ENCODE results near the gene TEAD1. TPM values are rescaled to one million over a fixed set of nuclear protein-coding genes. Genes with fewer than 3 reads are reported as not detected.

TEAD1 gene
- total RNA-seq, 2 experiments from 2014 or later, result 0.11 TPM; not detected in 1

- TF ChIP-seq CTCF (IDR thresholded peaks at IDR 0.05), result no peak
- ChIA-PET POLR2A (no interaction called here), CTCF (no interaction called here)
- Mint-ChIP-seq H3K4me1 (ENCODE audit: low read depth) (peaks cover 16% of the 10 kb centered on the region), H3K9me3 (no peaks in the 10 kb centered on the region), H3K36me3 (ENCODE audit: low read depth) (no peaks in the 10 kb centered on the region), H3K27ac (no peak overlapping the region), H3K27me3 (peaks cover 41% of the 10 kb centered on the region), H3K4me3 (no peak overlapping the region)
- no peak for ATAC-seq (ENCODE audit: poor library complexity)
- Histone ChIP-seq H3K27ac (ENCODE audit: low read depth in 1 of 2, low read length in 2 of 2) (no peak overlapping the region), H3K36me3 (ENCODE audit: insufficient read depth, low read length) (no peaks in the 10 kb centered on the region), H3K4me1 (ENCODE audit: insufficient read depth, low read length) (no peaks in the 10 kb centered on the region), H3K4me3 (ENCODE audit: low read length) (no peak overlapping the region), H3K27me3 (ENCODE audit: control insufficient read depth in 1 of 2, insufficient read depth in 2 of 2, low read length in 2 of 2) (peaks cover 0 to 7% of the 10 kb centered on the region in 2 experiments), H3K9me3 (ENCODE audit: control insufficient read depth in 1 of 2, insufficient read depth in 1 of 2, low read length in 2 of 2) (no peaks in the 10 kb centered on the region)
- intact Hi-C loops (cut with DNase I, micrococcal nuclease), result no loop called here
- DNase-seq, result no peak
Measured at GRCh38 chr11:12845739-12846358, 171.6 kb downstream of the TEAD1 start.

GRCh38 chr11:12846786-12847615 is 172.8 kb downstream of the TEAD1 start:
- no peak for TF ChIP-seq CTCF (IDR thresholded peaks at IDR 0.05)
- Histone ChIP-seq H3K27ac (ENCODE audit: low read depth in 1 of 2, low read length in 2 of 2) (no peak overlapping the region), H3K4me3 (ENCODE audit: low read length) (no peak overlapping the region), H3K9me3 (ENCODE audit: control insufficient read depth in 1 of 2, insufficient read depth in 1 of 2, low read length in 2 of 2) (no peaks in the 10 kb centered on the region), H3K27me3 (ENCODE audit: control insufficient read depth in 1 of 2, insufficient read depth in 2 of 2, low read length in 2 of 2) (peaks cover 0 to 7% of the 10 kb centered on the region in 2 experiments), H3K4me1 (ENCODE audit: insufficient read depth, low read length) (no peaks in the 10 kb centered on the region), H3K36me3 (ENCODE audit: insufficient read depth, low read length) (no peaks in the 10 kb centered on the region)
- H3K9me3 Mint-ChIP-seq, result no peaks in the 10 kb centered on the region
- POLR2A ChIA-PET, result interaction anchor here (0.6 kb wide), 1 partner anchor 17 kb away, joined by 3 read pairs; no protein-coding TSS in a partner anchor
- H3K27ac Mint-ChIP-seq, result no peak overlapping the region
- no peak for DNase-seq
- H3K4me3 Mint-ChIP-seq, result no peak overlapping the region
- no peaks in the 10 kb centered on the region for H3K36me3 Mint-ChIP-seq (ENCODE audit: low read depth)
- H3K27me3 Mint-ChIP-seq, result peaks cover 41% of the 10 kb centered on the region
- ATAC-seq (ENCODE audit: poor library complexity), result no peak
- peaks cover 14% of the 10 kb centered on the region for H3K4me1 Mint-ChIP-seq (ENCODE audit: low read depth)
- CTCF ChIA-PET, result no interaction called here
- intact Hi-C loops (cut with DNase I, micrococcal nuclease), result no loop called here

GRCh38 chr11:12848413-12848812 is 174.2 kb downstream of the TEAD1 start:
- intact Hi-C loops (cut with DNase I, micrococcal nuclease), result no loop called here
- Histone ChIP-seq H3K36me3 (ENCODE audit: insufficient read depth, low read length) (no peaks in the 10 kb centered on the region), H3K4me1 (ENCODE audit: insufficient read depth, low read length) (no peaks in the 10 kb centered on the region), H3K27ac (ENCODE audit: low read depth in 1 of 2, low read length in 2 of 2) (no peak overlapping the region), H3K9me3 (ENCODE audit: control insufficient read depth in 1 of 2, insufficient read depth in 1 of 2, low read length in 2 of 2) (no peaks in the 10 kb centered on the region), H3K4me3 (ENCODE audit: low read length) (no peak overlapping the region), H3K27me3 (ENCODE audit: control insufficient read depth in 1 of 2, insufficient read depth in 2 of 2, low read length in 2 of 2) (peaks cover 0 to 7% of the 10 kb centered on the region in 2 experiments)
- Mint-ChIP-seq H3K4me1 (ENCODE audit: low read depth) (peaks cover 1% of the 10 kb centered on the region), H3K27me3 (peaks cover 34% of the 10 kb centered on the region), H3K9me3 (no peaks in the 10 kb centered on the region), H3K4me3 (no peak overlapping the region), H3K36me3 (ENCODE audit: low read depth) (no peaks in the 10 kb centered on the region), H3K27ac (no peak overlapping the region)
- no peak for TF ChIP-seq CTCF (IDR thresholded peaks at IDR 0.05)
- ChIA-PET POLR2A (no interaction called here), CTCF (no interaction called here)
- ATAC-seq (ENCODE audit: poor library complexity), result no peak
- no peak for DNase-seq
